ENCODE measurements around the gene SMARCAD1.

The SMARCAD1 gene

DNA sequence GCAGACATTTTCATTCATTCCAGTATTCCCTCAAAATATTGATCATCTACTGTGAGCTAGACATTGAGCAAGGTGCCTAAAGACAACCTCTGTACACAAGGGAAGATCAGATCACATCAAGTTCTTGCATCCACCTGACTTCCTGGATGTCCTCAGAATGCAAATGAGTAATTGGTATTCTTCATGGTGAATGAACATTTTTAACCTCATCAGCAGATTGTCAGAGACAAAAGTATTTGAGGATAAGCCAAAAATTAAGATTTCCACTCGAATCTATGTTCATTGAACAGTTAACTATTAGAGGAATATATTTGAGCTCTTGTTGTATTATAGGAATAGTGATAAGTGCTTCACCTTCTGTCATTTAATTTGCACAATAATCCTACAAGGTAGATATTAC lies 1.3 kb downstream of the SMARCAD1 start:
- no peak overlapping the region for H3K27ac ChIP-seq
- TF ChIP-seq CTCF (conservative IDR thresholded peaks at IDR 0.05) (no peak), ZFX (IDR thresholded peaks at IDR 0.05) (no peak)

DNA sequence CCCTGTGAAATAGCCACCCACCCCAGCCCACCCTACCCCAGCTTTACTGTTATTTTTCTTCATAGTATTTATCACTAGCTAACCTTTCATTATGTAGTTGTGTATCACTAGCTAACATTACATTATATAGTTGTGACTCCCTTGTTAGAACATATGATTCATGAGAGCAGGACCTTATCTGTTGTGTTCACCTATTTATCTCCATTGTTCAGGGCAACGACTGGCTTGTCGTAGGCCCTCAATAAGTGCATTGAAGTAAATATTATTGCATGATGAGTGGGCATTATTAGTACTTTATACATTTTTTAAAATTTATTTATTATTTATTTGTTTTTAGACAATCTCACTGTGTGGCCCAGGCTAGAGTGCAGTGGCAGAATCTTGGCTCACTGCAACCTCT lies 4.2 kb downstream of the SMARCAD1 start:
- no peak overlapping the region for H3K27ac ChIP-seq
- no peak for TF ChIP-seq ZFX (IDR thresholded peaks at IDR 0.05)
- no peak for TF ChIP-seq CTCF (conservative IDR thresholded peaks at IDR 0.05)

DNA sequence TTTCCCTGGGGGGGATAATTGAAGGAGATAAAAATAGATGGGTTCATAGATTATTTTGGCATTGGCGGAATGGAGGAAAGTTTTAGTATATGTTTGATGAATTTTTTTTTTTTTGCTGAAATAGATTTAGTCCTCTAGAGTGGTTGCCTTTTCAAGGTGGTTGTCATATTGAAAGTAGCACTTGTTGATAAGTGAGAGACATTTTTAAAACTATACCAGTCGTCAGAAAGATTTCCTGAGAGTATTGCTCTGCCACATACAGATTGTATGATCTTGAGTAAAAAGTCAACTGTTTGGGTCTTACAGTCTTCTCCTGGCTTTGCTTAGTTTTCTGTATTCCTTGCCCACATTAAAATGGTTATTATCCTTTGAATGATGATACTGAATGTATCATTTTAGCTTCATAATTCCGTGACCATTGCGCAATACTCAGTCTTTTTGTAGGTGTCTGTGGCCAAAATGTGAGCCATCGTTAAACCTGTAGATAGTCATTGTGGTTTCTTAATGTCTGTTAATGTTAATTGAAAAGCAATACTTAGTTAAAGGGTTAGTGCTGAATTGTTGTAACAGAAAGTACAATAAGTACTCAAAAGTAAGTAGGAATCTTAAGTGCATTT lies 7.1 kb downstream of the SMARCAD1 start:
- H3K27ac ChIP-seq: no peak overlapping the region
- no peak for TF ChIP-seq ZFX (IDR thresholded peaks at IDR 0.05)
- TF ChIP-seq CTCF (conservative IDR thresholded peaks at IDR 0.05): no peak

- H3K27ac ChIP-seq: no peak overlapping the region
- TF ChIP-seq CTCF (conservative IDR thresholded peaks at IDR 0.05) (no peak), ZFX (IDR thresholded peaks at IDR 0.05) (no peak)
Observed at GRCh38 chr4:94216394-94216793, 8.7 kb downstream of the SMARCAD1 start.

DNA sequence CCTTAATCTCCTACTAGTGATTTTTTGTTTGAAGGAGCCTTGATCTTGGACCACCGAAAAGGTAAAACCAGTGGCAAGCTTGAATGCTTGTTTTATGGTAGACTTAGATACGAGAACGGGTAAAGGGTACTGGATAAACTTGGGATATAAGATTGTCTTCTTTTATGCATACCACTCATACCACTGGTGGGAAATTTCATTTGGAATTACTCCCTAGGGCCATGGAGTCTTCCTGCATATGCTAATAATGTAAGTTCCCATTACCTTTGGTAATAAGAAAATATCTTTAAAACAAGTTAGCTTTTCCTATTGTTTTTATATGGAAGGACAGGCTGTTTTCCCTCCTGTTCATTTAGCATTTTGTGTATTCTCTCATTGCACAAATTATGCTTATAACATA lies 11.7 kb downstream of the SMARCAD1 start:
- TF ChIP-seq ZFX (IDR thresholded peaks at IDR 0.05): no peak
- no peak for TF ChIP-seq CTCF (conservative IDR thresholded peaks at IDR 0.05)

DNA sequence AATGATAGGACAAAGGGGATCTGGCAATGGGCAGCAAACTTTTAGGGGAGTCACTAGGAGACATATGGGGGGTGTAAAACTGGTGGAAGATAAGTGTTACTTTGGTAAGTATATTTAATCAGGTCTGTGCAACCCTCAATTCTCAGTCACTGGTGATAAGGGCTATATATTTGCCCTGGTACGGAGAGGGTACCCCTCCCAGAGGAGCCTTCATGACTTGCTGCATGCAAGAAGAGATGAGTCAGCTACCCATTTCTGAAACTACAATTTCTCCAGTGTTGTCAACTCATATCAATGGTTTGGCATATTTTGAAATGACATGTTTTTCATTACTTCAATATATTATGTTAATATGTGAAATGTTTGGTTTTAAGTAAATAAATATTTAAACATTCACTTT lies 14.3 kb downstream of the SMARCAD1 start:
- H3K27ac ChIP-seq: no peak overlapping the region
- TF ChIP-seq ZFX (IDR thresholded peaks at IDR 0.05) (no peak), CTCF (conservative IDR thresholded peaks at IDR 0.05) (no peak)

More for the DNA sequence above, 11.7 kb downstream of the SMARCAD1 start:
- no peak overlapping the region for H3K27ac ChIP-seq

- TF ChIP-seq CTCF (conservative IDR thresholded peaks at IDR 0.05): no peak
- no peak for TF ChIP-seq ZFX (IDR thresholded peaks at IDR 0.05)
- no peak overlapping the region for H3K27ac ChIP-seq
Observed at GRCh38 chr4:94225449-94225848, 17.8 kb downstream of the SMARCAD1 start.

Data from C4-2B (cell line).